ENCODE results near the gene EYA3.

The EYA3 gene

DNA sequence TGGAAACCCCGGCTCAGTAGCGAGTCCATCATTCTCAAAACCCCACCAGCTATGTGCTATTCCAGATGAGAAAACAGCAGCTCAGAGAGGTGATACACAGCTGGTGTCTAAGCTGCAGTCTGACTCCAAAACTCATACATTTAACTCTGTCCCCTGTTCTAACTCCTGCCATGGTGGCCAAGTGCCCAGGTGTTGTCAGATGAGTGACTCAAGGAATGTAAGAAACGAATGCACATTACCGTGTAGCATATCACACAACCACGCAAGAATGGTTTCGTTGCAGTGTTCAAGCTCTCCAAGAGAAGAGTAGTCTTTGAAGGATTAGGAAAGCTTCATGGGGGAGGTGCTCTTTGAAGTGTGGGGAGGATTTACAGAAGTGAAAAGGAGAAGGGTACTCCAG lies 133.3 kb downstream of the EYA3 start:
- H3K4me3 ChIP-seq (ENCODE audit: low read depth, low read length), result no peak overlapping the region
- WGBS (ENCODE audit: extremely low coverage, insufficient coverage, insufficient read length), result no CpG with 5 or more reads among the region's 6 CpGs
- H2BK12ac ChIP-seq (ENCODE audit: low read length), result no peak overlapping the region
- H3K14ac ChIP-seq (ENCODE audit: low read length), result no peak overlapping the region
- H4K91ac ChIP-seq (ENCODE audit: low read depth, low read length), result no peak overlapping the region
- H3K27ac ChIP-seq (ENCODE audit: low read depth, low read length), result no peak overlapping the region
- H3K23ac ChIP-seq (ENCODE audit: low read length), result no peak overlapping the region
- no peak overlapping the region for H4K12ac ChIP-seq (ENCODE audit: low read depth, low read length)
- H3K9ac ChIP-seq (ENCODE audit: low read length), result no peak overlapping the region
- no peak overlapping the region for H2BK120ac ChIP-seq (ENCODE audit: insufficient read depth, low read length, poor library complexity)
- no peaks in the 10 kb centered on the region for H3K9me3 ChIP-seq (ENCODE audit: insufficient read depth, low read depth, low read length)
- no peak overlapping the region for H3K4me2 ChIP-seq (ENCODE audit: low read length)
- no peak for DNase-seq
- no peak overlapping the region for H3K4ac ChIP-seq (ENCODE audit: low read depth, low read length)
- no peaks in the 10 kb centered on the region for H3K4me1 ChIP-seq (ENCODE audit: control insufficient read depth in 1 of 2, insufficient read depth in 2 of 2, low read length in 2 of 2)
- H2AFZ ChIP-seq (ENCODE audit: insufficient read depth, low read length, poor library complexity), result no peak overlapping the region
- peaks cover 6% of the 10 kb centered on the region for H3K79me1 ChIP-seq (ENCODE audit: low read length)
- H2AK5ac ChIP-seq (ENCODE audit: low read length), result no peak overlapping the region
- no peak overlapping the region for H2BK5ac ChIP-seq (ENCODE audit: low read depth, low read length, poor library complexity)
- no peak overlapping the region for H3K18ac ChIP-seq (ENCODE audit: low read length)
- H3K79me2 ChIP-seq (ENCODE audit: control insufficient read depth, insufficient read depth, low read length, poor library complexity), result peaks cover 5% of the 10 kb centered on the region
- no peaks in the 10 kb centered on the region for H3K36me3 ChIP-seq (ENCODE audit: control insufficient read depth in 1 of 2, insufficient read depth in 2 of 2, low read length in 2 of 2)
- H4K8ac ChIP-seq (ENCODE audit: low read depth, low read length), result no peak overlapping the region
- no peaks in the 10 kb centered on the region for H3K27me3 ChIP-seq (ENCODE audit: insufficient read depth, low read length)

- H3K18ac ChIP-seq (ENCODE audit: low read length), result no peak overlapping the region
- H4K12ac ChIP-seq (ENCODE audit: low read depth, low read length), result no peak overlapping the region
- H2BK12ac ChIP-seq (ENCODE audit: low read length), result no peak overlapping the region
- H3K4me1 ChIP-seq (ENCODE audit: control insufficient read depth in 1 of 2, insufficient read depth in 2 of 2, low read length in 2 of 2), result no peaks in the 10 kb centered on the region
- H3K36me3 ChIP-seq (ENCODE audit: control insufficient read depth in 1 of 2, insufficient read depth in 2 of 2, low read length in 2 of 2), result no peaks in the 10 kb centered on the region
- no peaks in the 10 kb centered on the region for H3K27me3 ChIP-seq (ENCODE audit: insufficient read depth, low read length)
- WGBS (ENCODE audit: extremely low coverage, insufficient coverage, insufficient read length), result no CpG with 5 or more reads among the region's 10 CpGs
- no peak overlapping the region for H2AFZ ChIP-seq (ENCODE audit: insufficient read depth, low read length, poor library complexity)
- H3K4me3 ChIP-seq (ENCODE audit: low read depth, low read length), result no peak overlapping the region
- H3K14ac ChIP-seq (ENCODE audit: low read length), result no peak overlapping the region
- no peaks in the 10 kb centered on the region for H3K79me2 ChIP-seq (ENCODE audit: control insufficient read depth, insufficient read depth, low read length, poor library complexity)
- DNase-seq, result no peak
- H3K9ac ChIP-seq (ENCODE audit: low read length), result no peak overlapping the region
- no peak overlapping the region for H3K4me2 ChIP-seq (ENCODE audit: low read length)
- no peak overlapping the region for H2AK5ac ChIP-seq (ENCODE audit: low read length)
- H2BK5ac ChIP-seq (ENCODE audit: low read depth, low read length, poor library complexity), result no peak overlapping the region
- H4K91ac ChIP-seq (ENCODE audit: low read depth, low read length), result no peak overlapping the region
- H3K4ac ChIP-seq (ENCODE audit: low read depth, low read length), result no peak overlapping the region
- H3K27ac ChIP-seq (ENCODE audit: low read depth, low read length), result no peak overlapping the region
- no peaks in the 10 kb centered on the region for H3K9me3 ChIP-seq (ENCODE audit: insufficient read depth, low read depth, low read length)
- no peak overlapping the region for H4K8ac ChIP-seq (ENCODE audit: low read depth, low read length)
- H2BK120ac ChIP-seq (ENCODE audit: insufficient read depth, low read length, poor library complexity), result no peak overlapping the region
- H3K23ac ChIP-seq (ENCODE audit: low read length), result no peak overlapping the region
- no peaks in the 10 kb centered on the region for H3K79me1 ChIP-seq (ENCODE audit: low read length)
These were observed 134.2 kb downstream of the EYA3 start for GRCh38 chr1:27954186-27954585.

DNA sequence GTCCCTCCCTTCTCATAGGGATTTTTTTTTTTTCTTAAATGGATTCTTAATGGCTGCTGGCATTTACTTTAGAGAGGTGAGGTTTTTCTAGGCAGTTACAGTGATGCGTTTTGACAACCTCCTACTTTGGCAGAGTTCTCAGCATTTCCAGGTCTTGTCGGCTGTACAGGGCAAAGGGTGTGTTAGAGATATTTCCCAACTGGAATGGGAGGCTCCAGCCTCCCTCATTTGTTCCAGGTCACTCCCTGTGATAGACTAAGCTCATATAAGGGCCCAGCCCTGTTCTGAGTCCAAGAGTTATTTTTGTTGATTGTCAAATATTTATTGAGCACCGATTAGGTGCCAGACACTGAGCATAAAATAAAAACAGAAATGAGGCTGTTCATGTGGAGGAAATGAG lies 136.3 kb downstream of the EYA3 start:
- no peak overlapping the region for H2AK5ac ChIP-seq (ENCODE audit: low read length)
- H3K14ac ChIP-seq (ENCODE audit: low read length), result no peak overlapping the region
- no peak overlapping the region for H2AFZ ChIP-seq (ENCODE audit: insufficient read depth, low read length, poor library complexity)
- no peak overlapping the region for H3K4ac ChIP-seq (ENCODE audit: low read depth, low read length)
- H3K79me1 ChIP-seq (ENCODE audit: low read length), result no peaks in the 10 kb centered on the region
- no peak overlapping the region for H4K8ac ChIP-seq (ENCODE audit: low read depth, low read length)
- no peak overlapping the region for H3K4me2 ChIP-seq (ENCODE audit: low read length)
- DNase-seq, result no peak
- H3K9ac ChIP-seq (ENCODE audit: low read length), result no peak overlapping the region
- H3K79me2 ChIP-seq (ENCODE audit: control insufficient read depth, insufficient read depth, low read length, poor library complexity), result no peaks in the 10 kb centered on the region
- H4K12ac ChIP-seq (ENCODE audit: low read depth, low read length), result no peak overlapping the region
- H2BK120ac ChIP-seq (ENCODE audit: insufficient read depth, low read length, poor library complexity), result no peak overlapping the region
- peaks cover 2% of the 10 kb centered on the region for H3K9me3 ChIP-seq (ENCODE audit: insufficient read depth, low read depth, low read length)
- H3K4me3 ChIP-seq (ENCODE audit: low read depth, low read length), result no peak overlapping the region
- no peaks in the 10 kb centered on the region for H3K4me1 ChIP-seq (ENCODE audit: control insufficient read depth in 1 of 2, insufficient read depth in 2 of 2, low read length in 2 of 2)
- H4K91ac ChIP-seq (ENCODE audit: low read depth, low read length), result no peak overlapping the region
- H3K23ac ChIP-seq (ENCODE audit: low read length), result no peak overlapping the region
- H3K18ac ChIP-seq (ENCODE audit: low read length), result no peak overlapping the region
- no peak overlapping the region for H3K27ac ChIP-seq (ENCODE audit: low read depth, low read length)
- H3K27me3 ChIP-seq (ENCODE audit: insufficient read depth, low read length), result no peaks in the 10 kb centered on the region
- no CpG with 5 or more reads among the region's 3 CpGs for WGBS (ENCODE audit: extremely low coverage, insufficient coverage, insufficient read length)
- no peak overlapping the region for H2BK5ac ChIP-seq (ENCODE audit: low read depth, low read length, poor library complexity)
- H3K36me3 ChIP-seq (ENCODE audit: control insufficient read depth in 1 of 2, insufficient read depth in 2 of 2, low read length in 2 of 2), result no peaks in the 10 kb centered on the region
- H2BK12ac ChIP-seq (ENCODE audit: low read length), result no peak overlapping the region

GRCh38 chr1:27951396-27951795 lies 137.0 kb downstream of the EYA3 start:
- DNase-seq, result no peak
- H2BK12ac ChIP-seq (ENCODE audit: low read length), result no peak overlapping the region
- H2BK5ac ChIP-seq (ENCODE audit: low read depth, low read length, poor library complexity), result no peak overlapping the region
- H3K27ac ChIP-seq (ENCODE audit: low read depth, low read length), result no peak overlapping the region
- H3K79me1 ChIP-seq (ENCODE audit: low read length), result no peaks in the 10 kb centered on the region
- no peak overlapping the region for H3K23ac ChIP-seq (ENCODE audit: low read length)
- H3K79me2 ChIP-seq (ENCODE audit: control insufficient read depth, insufficient read depth, low read length, poor library complexity), result no peaks in the 10 kb centered on the region
- no peak overlapping the region for H3K4me3 ChIP-seq (ENCODE audit: low read depth, low read length)
- no peaks in the 10 kb centered on the region for H3K36me3 ChIP-seq (ENCODE audit: control insufficient read depth in 1 of 2, insufficient read depth in 2 of 2, low read length in 2 of 2)
- H4K12ac ChIP-seq (ENCODE audit: low read depth, low read length), result no peak overlapping the region
- no peak overlapping the region for H3K14ac ChIP-seq (ENCODE audit: low read length)
- H3K9me3 ChIP-seq (ENCODE audit: insufficient read depth, low read depth, low read length), result peaks cover 2% of the 10 kb centered on the region
- no peaks in the 10 kb centered on the region for H3K27me3 ChIP-seq (ENCODE audit: insufficient read depth, low read length)
- H3K4me1 ChIP-seq (ENCODE audit: control insufficient read depth in 1 of 2, insufficient read depth in 2 of 2, low read length in 2 of 2), result no peaks in the 10 kb centered on the region
- no peak overlapping the region for H2BK120ac ChIP-seq (ENCODE audit: insufficient read depth, low read length, poor library complexity)
- WGBS (ENCODE audit: extremely low coverage, insufficient coverage, insufficient read length), result no CpG with 5 or more reads among the region's 3 CpGs
- H4K91ac ChIP-seq (ENCODE audit: low read depth, low read length), result no peak overlapping the region
- H4K8ac ChIP-seq (ENCODE audit: low read depth, low read length), result no peak overlapping the region
- no peak overlapping the region for H3K4me2 ChIP-seq (ENCODE audit: low read length)
- no peak overlapping the region for H3K4ac ChIP-seq (ENCODE audit: low read depth, low read length)
- no peak overlapping the region for H2AK5ac ChIP-seq (ENCODE audit: low read length)
- H3K18ac ChIP-seq (ENCODE audit: low read length), result no peak overlapping the region
- no peak overlapping the region for H2AFZ ChIP-seq (ENCODE audit: insufficient read depth, low read length, poor library complexity)
- H3K9ac ChIP-seq (ENCODE audit: low read length), result no peak overlapping the region

Data from trophoblast cell (in vitro differentiated cells and primary cell).